GM19099 (cell line): ENCODE measurements around the gene ZNF536.

ENCODE experiments used
- POLR2A ChIP-seq: IDR thresholded peaks from 3 replicates; pipeline ENCODE4 v1.6.1; 2011; ENCODE audit warnings: low read depth; ENCODE audit not compliant: insufficient read length; ENCODE audit errors: extremely low read depth

ZNF536 gene

GRCh38 chr19:30406220-30407067, 34.3 kb downstream of the ZNF536 start:
- TF ChIP-seq POLR2A = no peak

GRCh38 chr19:30407068-30407709, 35.0 kb downstream of the ZNF536 start:
- TF ChIP-seq POLR2A = no peak

GRCh38 chr19:30408734-30409301, 36.6 kb downstream of the ZNF536 start:
- no peak for TF ChIP-seq POLR2A

- TF ChIP-seq POLR2A = no peak
Observed at GRCh38 chr19:30411714-30412113, 39.5 kb downstream of the ZNF536 start.

- TF ChIP-seq POLR2A = no peak
Observed at GRCh38 chr19:30416375-30416774, 44.2 kb downstream of the ZNF536 start.

- no peak for TF ChIP-seq POLR2A
Observed at GRCh38 chr19:30419568-30420180, 47.5 kb downstream of the ZNF536 start.

- TF ChIP-seq POLR2A = no peak
Observed at GRCh38 chr19:30420316-30420715, 48.1 kb downstream of the ZNF536 start.

- TF ChIP-seq POLR2A = no peak
Observed at GRCh38 chr19:30420881-30421280, 48.7 kb downstream of the ZNF536 start.

- TF ChIP-seq POLR2A = no peak
Observed at GRCh38 chr19:30421571-30421970, 49.4 kb downstream of the ZNF536 start.

GRCh38 chr19:30423481-30423880, 51.3 kb downstream of the ZNF536 start:
- TF ChIP-seq POLR2A = no peak

- TF ChIP-seq POLR2A = no peak
Observed at GRCh38 chr19:30425885-30426838, 54.0 kb downstream of the ZNF536 start.

GRCh38 chr19:30426864-30427263, 54.7 kb downstream of the ZNF536 start:
- TF ChIP-seq POLR2A = no peak

- no peak for TF ChIP-seq POLR2A
Observed at GRCh38 chr19:30428092-30428680, 56.0 kb downstream of the ZNF536 start.

GRCh38 chr19:30428844-30429243, 56.7 kb downstream of the ZNF536 start:
- no peak for TF ChIP-seq POLR2A
